CD4-positive, alpha-beta T cell (primary cell): Measurements from ENCODE around the gene IGFL3. TPM values are rescaled to one million over a fixed set of nuclear protein-coding genes. Genes with fewer than 3 reads are reported as not detected.

Source experiments
- ATAC-seq: fragments of 200-7000 bp; cut with Tn5 transposase; one replicate; pipeline ENCODE4 v1.10.0; 2022; ENCODE audit warnings: mild to moderate bottlenecking; ENCODE audit not compliant: poor library complexity
- CTCF ChIA-PET: fragments of 350-600 bp; sonication (Branson Sonifier 250); formaldehyde crosslinking; loops from one replicate; lab custom pipeline; 2021; ENCODE audit warnings: antibody characterized with exemption, inconsistent platforms; lab: Charles Lee
- POLR2A ChIA-PET: fragments of 350-600 bp; sonication (Branson Sonifier 250); formaldehyde crosslinking; loops from one replicate; lab custom pipeline; 2021; ENCODE audit warnings: antibody characterized with exemption, inconsistent platforms; lab: Charles Lee
- DNase-seq, 14 experiments: peaks; one replicate each; pipeline ENCODE4 v3.0.0-alpha.2; 2013 to 2020; ENCODE audit warnings: mixed read lengths in 2 of 14
- H3K27ac ChIP-seq, 2 donors: one replicate each; pipeline versions ENCODE4 v1.5.1 to v1.7.0; 2013; ENCODE audit warnings: low read length in 2 of 2, low read depth in 1 of 2, mild to moderate bottlenecking in 1 of 2
- H3K27me3 ChIP-seq, 2 experiments: 1 replicate in 1 of 2; 2 replicates in 1 of 2; pipeline versions ENCODE4 v1.6.1 to v1.7.0; 2013; ENCODE audit warnings: low read length in 2 of 2, control low read depth in 1 of 2, mild to moderate bottlenecking in 1 of 2, moderate library complexity in 1 of 2; ENCODE audit not compliant: insufficient read depth in 2 of 2, control insufficient read depth in 1 of 2
- H3K36me3 ChIP-seq: one replicate; pipeline ENCODE4 v1.6.1; 2013; ENCODE audit warnings: low read length, control low read depth; ENCODE audit not compliant: insufficient read depth
- H3K4me1 ChIP-seq: one replicate; pipeline ENCODE4 v1.6.1; 2013; ENCODE audit warnings: low read length, control low read depth; ENCODE audit not compliant: insufficient read depth
- H3K4me3 ChIP-seq: one replicate; pipeline ENCODE4 v1.5.1; 2013; ENCODE audit warnings: mild to moderate bottlenecking, low read length, moderate library complexity
- H3K9me3 ChIP-seq, 2 experiments: 1 replicate in 1 of 2; 2 replicates in 1 of 2; pipeline versions ENCODE4 v1.6.1 to v1.7.0; 2013; ENCODE audit warnings: low read length in 2 of 2, mild to moderate bottlenecking in 2 of 2, control low read depth in 1 of 2, moderate library complexity in 1 of 2; ENCODE audit not compliant: control insufficient read depth in 1 of 2, insufficient read depth in 1 of 2
- H3K27ac Mint-ChIP-seq: one replicate; pipeline ENCODE4 v1.8.0; 2020; ENCODE audit warnings: mixed read lengths
- H3K27me3 Mint-ChIP-seq: one replicate; pipeline ENCODE4 v1.8.0; 2021; ENCODE audit warnings: mixed read lengths
- H3K36me3 Mint-ChIP-seq: one replicate; pipeline ENCODE4 v1.8.0; 2021; ENCODE audit warnings: low read depth, mixed read lengths
- H3K4me1 Mint-ChIP-seq: one replicate; pipeline ENCODE4 v1.8.0; 2021; ENCODE audit warnings: low read depth, mixed read lengths
- H3K4me3 Mint-ChIP-seq: one replicate; pipeline ENCODE4 v1.8.0; 2020; ENCODE audit warnings: mild to moderate bottlenecking, mixed read lengths
- H3K9me3 Mint-ChIP-seq: one replicate; pipeline ENCODE4 v1.8.0; 2020; ENCODE audit warnings: mixed read lengths
- intact Hi-C, 2 experiments: fragments of 100-400 bp; cut with DNase I in 1 of 2; cut with micrococcal nuclease in 1 of 2; formaldehyde crosslinking; loops; one replicate each; pipeline versions ENCODE4 v1.15.1 to v1.9.0; 2023 to 2025; cut with DNase I, micrococcal nuclease
- total RNA-seq, 174 experiments: library from RNA in 2 of 174; stranded (reverse) in 2 of 174; gene quantifications; one replicate each; pipeline ENCODE4 v1.2.3 and lab custom pipeline; 2021 to 2026
- TF ChIP-seq, protein P1 (sequence below): fragments of 200-600 bp; IDR thresholded peaks from one replicate; pipeline ENCODE4 v1.8.0; 2022; ENCODE audit warnings: antibody characterized with exemption, mild to moderate bottlenecking

Gene IGFL3
- total RNA-seq, 2 experiments from 2014 or later = not detected

DNA sequence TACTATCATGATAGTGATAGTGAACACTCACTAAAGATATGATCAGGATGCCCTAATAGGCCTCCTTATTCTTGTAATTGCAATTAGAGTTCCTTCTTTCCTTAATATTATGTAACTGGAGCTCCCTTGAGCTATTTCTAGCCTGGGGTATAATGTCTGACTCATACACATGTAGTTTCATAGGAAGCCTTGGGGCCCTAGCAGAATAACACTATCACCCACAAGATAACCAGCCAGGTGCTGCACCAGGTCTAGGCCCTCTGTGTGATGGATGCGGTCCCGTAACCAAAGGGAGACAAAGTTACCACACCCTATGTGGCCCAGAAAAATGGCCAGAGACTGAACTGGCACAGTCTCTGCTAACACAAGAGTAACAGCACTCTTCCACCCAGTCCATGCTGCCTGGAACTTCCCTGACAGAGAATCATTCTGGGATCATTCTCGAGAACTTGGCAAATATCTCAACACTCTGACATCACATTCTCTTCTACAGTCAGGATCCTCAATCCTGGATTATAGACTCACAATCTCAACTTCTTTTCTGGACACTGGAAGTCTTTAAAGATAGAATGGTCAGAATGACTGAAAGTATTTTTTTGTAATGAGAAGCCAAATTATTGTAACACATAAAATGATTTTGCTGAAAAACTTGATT, 51.1 kb downstream of the IGFL3 start:
- Mint-ChIP-seq H3K9me3 (no peaks in the 10 kb centered on the region), H3K4me1 (peaks cover 9% of the 10 kb centered on the region), H3K27ac (no peak overlapping the region), H3K36me3 (no peaks in the 10 kb centered on the region), H3K4me3 (no peak overlapping the region), H3K27me3 (peaks cover 86% of the 10 kb centered on the region)
- H3K36me3 ChIP-seq = no peaks in the 10 kb centered on the region
- no peak overlapping the region for H3K4me3 ChIP-seq
- ChIA-PET POLR2A (no interaction called here), CTCF (interaction anchor here (1.6 kb wide), 1 partner anchor 8 kb away, joined by 4 read pairs; no protein-coding TSS in a partner anchor)
- H3K4me1 ChIP-seq = peaks cover 10% of the 10 kb centered on the region
- TF ChIP-seq, protein P1, sequence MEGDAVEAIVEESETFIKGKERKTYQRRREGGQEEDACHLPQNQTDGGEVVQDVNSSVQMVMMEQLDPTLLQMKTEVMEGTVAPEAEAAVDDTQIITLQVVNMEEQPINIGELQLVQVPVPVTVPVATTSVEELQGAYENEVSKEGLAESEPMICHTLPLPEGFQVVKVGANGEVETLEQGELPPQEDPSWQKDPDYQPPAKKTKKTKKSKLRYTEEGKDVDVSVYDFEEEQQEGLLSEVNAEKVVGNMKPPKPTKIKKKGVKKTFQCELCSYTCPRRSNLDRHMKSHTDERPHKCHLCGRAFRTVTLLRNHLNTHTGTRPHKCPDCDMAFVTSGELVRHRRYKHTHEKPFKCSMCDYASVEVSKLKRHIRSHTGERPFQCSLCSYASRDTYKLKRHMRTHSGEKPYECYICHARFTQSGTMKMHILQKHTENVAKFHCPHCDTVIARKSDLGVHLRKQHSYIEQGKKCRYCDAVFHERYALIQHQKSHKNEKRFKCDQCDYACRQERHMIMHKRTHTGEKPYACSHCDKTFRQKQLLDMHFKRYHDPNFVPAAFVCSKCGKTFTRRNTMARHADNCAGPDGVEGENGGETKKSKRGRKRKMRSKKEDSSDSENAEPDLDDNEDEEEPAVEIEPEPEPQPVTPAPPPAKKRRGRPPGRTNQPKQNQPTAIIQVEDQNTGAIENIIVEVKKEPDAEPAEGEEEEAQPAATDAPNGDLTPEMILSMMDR = no peak
- DNase-seq = no peak
- H3K27me3 ChIP-seq = peaks cover 37 to 59% of the 10 kb centered on the region in 2 experiments
- no peak overlapping the region for H3K27ac ChIP-seq
- peaks cover 0 to 8% of the 10 kb centered on the region in 2 experiments for H3K9me3 ChIP-seq
- ATAC-seq = no peak
- intact Hi-C loops = no loop called here

Other genes with a start within 250 kb of the IGFL3 start
- gene IRF2BP1, start 238.5 kb downstream of the IGFL3 start, total RNA-seq = 10 to 100 TPM; 21.0 to 21.6 TPM
- gene MYPOP, start 222.1 kb downstream of the IGFL3 start, total RNA-seq = 1 to 10 TPM; 4.1 to 4.7 TPM
- not detected for gene NANOS2, start 209.9 kb downstream of the IGFL3 start, total RNA-seq
- not detected for gene NOVA2, start 150.8 kb downstream of the IGFL3 start, total RNA-seq
- gene CCDC61, start 129.2 kb downstream of the IGFL3 start, total RNA-seq = 1 to 10 TPM; 4.9 to 6.6 TPM
- not detected for gene PGLYRP1, start 101.6 kb downstream of the IGFL3 start, total RNA-seq
- not detected for gene IGFL4, start 83.7 kb downstream of the IGFL3 start, total RNA-seq
- not detected for gene IGFL2, start 23.6 kb upstream of the IGFL3 start, total RNA-seq
- gene IGFL1, start 105.1 kb upstream of the IGFL3 start, total RNA-seq = not detected
- gene HIF3A, start 172.4 kb upstream of the IGFL3 start, total RNA-seq = not detected
- 10 to 100 TPM; 18.9 to 20.2 TPM for gene PPP5C, start 222.4 kb upstream of the IGFL3 start, total RNA-seq